GM21381 (cell line): Measurements from ENCODE around the gene CCL8.

Experiments used
- ATAC-seq: cut with Tn5 transposase; IDR thresholded peaks from one replicate; pipeline ENCODE4 v1.9.1; 2021; ENCODE audit warnings: mild to moderate bottlenecking, moderate library complexity; ENCODE audit not compliant: unreplicated experiment

CCL8 gene

GRCh38 chr17:34366529-34367107, 47.4 kb downstream of the CCL8 start:
- ATAC-seq: no peak

- no peak for ATAC-seq
These were observed 48.4 kb downstream of the CCL8 start for GRCh38 chr17:34367486-34368195.

GRCh38 chr17:34368196-34368945, 49.1 kb downstream of the CCL8 start:
- ATAC-seq: no peak

DNA sequence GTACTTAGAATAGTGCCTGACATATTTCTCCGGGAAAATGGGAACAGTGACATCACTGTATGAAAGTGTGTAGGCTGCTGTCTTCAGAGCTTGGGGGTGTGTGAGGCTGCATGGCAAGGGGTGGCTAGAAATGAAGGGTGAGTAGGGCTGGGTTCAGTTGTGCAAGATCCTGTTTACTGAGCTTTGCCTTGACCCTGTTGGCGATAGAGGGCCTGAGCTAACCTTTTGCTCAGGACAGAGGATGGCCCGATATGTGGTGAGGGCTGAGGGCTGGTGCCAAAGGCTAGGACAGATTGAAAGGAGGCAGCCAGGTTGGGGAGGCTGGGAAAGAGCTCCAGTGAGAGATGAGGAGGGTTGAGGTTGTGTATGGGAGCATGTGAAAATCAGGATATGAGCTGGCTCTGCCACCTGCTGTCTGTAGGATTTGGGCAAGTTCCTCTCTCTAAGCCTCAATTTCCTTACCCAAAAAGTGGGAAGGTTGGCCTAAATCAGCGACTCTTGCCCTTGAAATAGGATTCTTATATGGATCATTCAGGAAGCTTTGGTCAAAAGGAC, 49.8 kb downstream of the CCL8 start:
- no peak for ATAC-seq

GRCh38 chr17:34369571-34369970, 50.3 kb downstream of the CCL8 start:
- ATAC-seq: no peak

DNA sequence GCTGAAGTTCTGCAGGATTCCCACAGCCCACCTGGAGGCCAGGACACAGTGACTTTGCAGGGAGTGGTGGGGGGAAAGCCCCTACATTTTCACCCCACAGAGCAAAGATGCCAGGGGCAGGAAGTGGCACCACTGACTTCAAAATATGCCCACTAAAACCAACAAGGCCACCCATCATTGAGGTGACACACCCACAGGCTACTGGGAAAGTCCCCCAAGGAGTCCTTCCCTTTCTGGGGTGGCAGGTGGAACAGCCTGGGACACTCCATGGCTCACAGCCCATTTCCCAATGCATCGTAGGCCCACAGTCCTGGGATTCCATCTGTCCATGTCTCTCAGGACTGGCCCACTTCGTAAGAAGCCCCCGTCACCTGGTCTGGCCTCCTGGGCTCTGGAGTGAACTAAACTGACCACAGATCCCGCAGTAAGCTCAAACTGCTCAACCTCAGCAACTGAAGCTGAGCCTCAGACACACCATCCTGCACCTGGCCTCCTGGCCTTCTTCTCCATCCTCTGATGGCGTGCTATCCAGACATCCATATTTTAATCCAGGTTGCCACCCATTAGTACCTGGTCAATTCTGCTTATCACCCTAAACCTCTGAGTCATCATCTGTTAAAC, 51.3 kb downstream of the CCL8 start:
- no peak for ATAC-seq

- no peak for ATAC-seq
These were observed 51.8 kb downstream of the CCL8 start for GRCh38 chr17:34370997-34371395.
